HG03521 (cell line): ENCODE results near the gene EPM2A.

Source experiments
- ATAC-seq: cut with Tn5 transposase; IDR thresholded peaks from one replicate; pipeline ENCODE4 v1.9.1; 2021; ENCODE audit warnings: mild to moderate bottlenecking, moderate library complexity; ENCODE audit not compliant: unreplicated experiment

EPM2A gene

GRCh38 chr6:145608850-145609249, 126.5 kb downstream of the EPM2A start:
- ATAC-seq: no peak

GRCh38 chr6:145603991-145604390, 131.3 kb downstream of the EPM2A start:
- ATAC-seq: no peak

GRCh38 chr6:145603424-145603833, 131.9 kb downstream of the EPM2A start:
- ATAC-seq: no peak

- ATAC-seq: no peak
Measured at GRCh38 chr6:145602726-145603326, 132.5 kb downstream of the EPM2A start.

- no peak for ATAC-seq
Measured at GRCh38 chr6:145601397-145601796, 133.9 kb downstream of the EPM2A start.

GRCh38 chr6:145600299-145600698, 135.0 kb downstream of the EPM2A start:
- ATAC-seq: no peak

GRCh38 chr6:145588981-145589380, 146.3 kb downstream of the EPM2A start:
- ATAC-seq: no peak

- no peak for ATAC-seq
Measured at GRCh38 chr6:145587334-145587733, 148.0 kb downstream of the EPM2A start.

- no peak for ATAC-seq
Measured at GRCh38 chr6:145583753-145584152, 151.6 kb downstream of the EPM2A start.
